Measurements from ENCODE around the gene TCF4. TPM values are rescaled to one million over a fixed set of nuclear protein-coding genes. Genes with fewer than 3 reads are reported as not detected.

The TCF4 gene
- total RNA-seq, 4 donors from 2014 or later: 60.9 to 98.4 (median 83.4) TPM

GRCh38 chr18:55439056-55439455 is 148.9 kb downstream of the TCF4 start:
- intact Hi-C loops (cut with DNase I; ENCODE audit: low total_unique reads): no loop called here
- TF ChIP-seq CTCF (IDR thresholded peaks at IDR 0.05): no peak
- no peak for TF ChIP-seq POLR2A (IDR thresholded peaks at IDR 0.05)
- 90 to 91% methylated on average over 3 of the region's 3 CpGs for WGBS, 2 donors

GRCh38 chr18:55435592-55435991 is 152.4 kb downstream of the TCF4 start:
- TF ChIP-seq POLR2A (IDR thresholded peaks at IDR 0.05) (no peak), CTCF (IDR thresholded peaks at IDR 0.05) (no peak)
- WGBS, 2 donors: 47 to 54% methylated on average over 1 of the region's 1 CpG
- no peak overlapping the region for H3K4me3 ChIP-seq (ENCODE audit: low read depth, poor library complexity, severe bottlenecking)
- intact Hi-C loops (cut with DNase I; ENCODE audit: low total_unique reads): no loop called here
- no peak for DNase-seq (ENCODE audit: low spot score in 2 of 2)

More at GRCh38 chr18:55439056-55439455, 148.9 kb downstream of the TCF4 start:
- no peak overlapping the region for H3K4me3 ChIP-seq (ENCODE audit: low read depth, poor library complexity, severe bottlenecking)
- no peak for DNase-seq (ENCODE audit: low spot score in 2 of 2)

- H3K4me3 ChIP-seq (ENCODE audit: low read depth, poor library complexity, severe bottlenecking): no peak overlapping the region
- no peak for DNase-seq (ENCODE audit: low spot score in 2 of 2)
- TF ChIP-seq POLR2A (IDR thresholded peaks at IDR 0.05) (no peak), CTCF (IDR thresholded peaks at IDR 0.05) (no peak)
- 92 to 94% methylated on average over 5 of the region's 5 CpGs for WGBS, 2 donors
- intact Hi-C loops (cut with DNase I; ENCODE audit: low total_unique reads): no loop called here
These were observed 154.3 kb downstream of the TCF4 start for GRCh38 chr18:55433648-55434047.

GRCh38 chr18:55433140-55433539 is 154.9 kb downstream of the TCF4 start:
- intact Hi-C loops (cut with DNase I; ENCODE audit: low total_unique reads): no loop called here
- no peak for TF ChIP-seq POLR2A (IDR thresholded peaks at IDR 0.05)
- no peak for TF ChIP-seq CTCF (IDR thresholded peaks at IDR 0.05)
- DNase-seq (ENCODE audit: low spot score in 2 of 2): no peak
- H3K4me3 ChIP-seq (ENCODE audit: low read depth, poor library complexity, severe bottlenecking): no peak overlapping the region
- WGBS, 2 donors: 74 to 89% methylated on average over 2 of the region's 2 CpGs

- intact Hi-C loops (cut with DNase I; ENCODE audit: low total_unique reads): no loop called here
- no peak overlapping the region for H3K4me3 ChIP-seq (ENCODE audit: low read depth, poor library complexity, severe bottlenecking)
- WGBS, 2 donors: 73 to 78% methylated on average over 3 of the region's 3 CpGs
- TF ChIP-seq POLR2A (IDR thresholded peaks at IDR 0.05): no peak
- TF ChIP-seq CTCF (IDR thresholded peaks at IDR 0.05): no peak
- no peak for DNase-seq (ENCODE audit: low spot score in 2 of 2)
These were observed 155.5 kb downstream of the TCF4 start for GRCh38 chr18:55432307-55433040.

GRCh38 chr18:55430026-55430425 is 158.0 kb downstream of the TCF4 start:
- intact Hi-C loops (cut with DNase I; ENCODE audit: low total_unique reads): no loop called here
- no peak for DNase-seq (ENCODE audit: low spot score in 2 of 2)
- 40 to 43% methylated on average over 2 of the region's 2 CpGs for WGBS, 2 donors
- no peak for TF ChIP-seq CTCF (IDR thresholded peaks at IDR 0.05)
- no peak for TF ChIP-seq POLR2A (IDR thresholded peaks at IDR 0.05)
- no peak overlapping the region for H3K4me3 ChIP-seq (ENCODE audit: low read depth, poor library complexity, severe bottlenecking)
